Panc1 (cell line): ENCODE data around the gene SEMA6A.

Source experiments
- CTCF ChIP-seq: fragments of 450-650 bp; IDR thresholded peaks from 2 replicates; pipeline ENCODE4 v1.5.1; 2017; ENCODE audit warnings: mild to moderate bottlenecking
- REST ChIP-seq, 2 experiments: IDR thresholded peaks; 2 replicates each; pipeline ENCODE4 v1.6.1; 2011 to 2012; ENCODE audit warnings: low read depth in 2 of 2, control low read depth in 1 of 2, low read length in 1 of 2, mild to moderate bottlenecking in 1 of 2, moderate library complexity in 1 of 2; ENCODE audit not compliant: insufficient read depth in 1 of 2

- TF ChIP-seq CTCF = no peak
- TF ChIP-seq REST (IDR thresholded peaks at IDR 0.05; ENCODE audit: insufficient read depth in 1 of 2, low read depth in 2 of 2, low read length in 1 of 2) = no peak
These were observed 47.0 kb upstream of the SEMA6A start for GRCh38 chr5:116621599-116621998.
